IMR-90 (cell line): ENCODE results near the gene MEDAG.

ENCODE experiments used
- POLR2A ChIP-seq: IDR thresholded peaks from 2 replicates; pipeline ENCODE4 v1.6.1; 2012; ENCODE audit warnings: mild to moderate bottlenecking, low read depth, low read length
- TF ChIP-seq, protein P1 (sequence below): conservative IDR thresholded peaks from 2 replicates; pipeline ENCODE4 v1.5.1; 2012; ENCODE audit warnings: mild to moderate bottlenecking, low read depth, low read length, improper control_type of control experiment

- TF ChIP-seq, protein P1, sequence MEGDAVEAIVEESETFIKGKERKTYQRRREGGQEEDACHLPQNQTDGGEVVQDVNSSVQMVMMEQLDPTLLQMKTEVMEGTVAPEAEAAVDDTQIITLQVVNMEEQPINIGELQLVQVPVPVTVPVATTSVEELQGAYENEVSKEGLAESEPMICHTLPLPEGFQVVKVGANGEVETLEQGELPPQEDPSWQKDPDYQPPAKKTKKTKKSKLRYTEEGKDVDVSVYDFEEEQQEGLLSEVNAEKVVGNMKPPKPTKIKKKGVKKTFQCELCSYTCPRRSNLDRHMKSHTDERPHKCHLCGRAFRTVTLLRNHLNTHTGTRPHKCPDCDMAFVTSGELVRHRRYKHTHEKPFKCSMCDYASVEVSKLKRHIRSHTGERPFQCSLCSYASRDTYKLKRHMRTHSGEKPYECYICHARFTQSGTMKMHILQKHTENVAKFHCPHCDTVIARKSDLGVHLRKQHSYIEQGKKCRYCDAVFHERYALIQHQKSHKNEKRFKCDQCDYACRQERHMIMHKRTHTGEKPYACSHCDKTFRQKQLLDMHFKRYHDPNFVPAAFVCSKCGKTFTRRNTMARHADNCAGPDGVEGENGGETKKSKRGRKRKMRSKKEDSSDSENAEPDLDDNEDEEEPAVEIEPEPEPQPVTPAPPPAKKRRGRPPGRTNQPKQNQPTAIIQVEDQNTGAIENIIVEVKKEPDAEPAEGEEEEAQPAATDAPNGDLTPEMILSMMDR = no peak
- TF ChIP-seq POLR2A = no peak
These were observed 20.7 kb downstream of the MEDAG start for GRCh38 chr13:30926781-30927180.
